Spleen (tissue), 11 donors: ENCODE measurements around the gene ANKRD13A. TPM values are rescaled to one million over a fixed set of nuclear protein-coding genes. Genes with fewer than 3 reads are reported as not detected.
"Not testable (repeated sequence)": the region's sequence is repeated elsewhere in the genome, so short reads cannot be mapped to it uniquely, and the experiment has no call there.

Experiments used
- DNase-seq: peaks from one replicate; pipeline ENCODE4 v3.0.0-alpha.2; 2020
- H3K27ac ChIP-seq, 8 donors: fragments of 200-600 bp; sonication (generic) in 7 of 8; 1 replicate in 4 of 8; 2 replicates in 4 of 8; pipeline versions ENCODE4 v1.5.0 to v1.8.0; 2016 to 2021; ENCODE audit warnings: inconsistent platforms in 4 of 8, mild to moderate bottlenecking in 4 of 8, moderate library complexity in 1 of 8
- H3K27me3 ChIP-seq, 7 donors: fragments of 200-600 bp; sonication (generic) in 6 of 7; replicated peaks in 1 of 7; 1 replicate in 4 of 7; 2 replicates in 3 of 7; pipeline versions ENCODE4 v1.5.0 to v1.8.0; 2016 to 2021; ENCODE audit warnings: inconsistent platforms in 3 of 7, mild to moderate bottlenecking in 1 of 7
- H3K36me3 ChIP-seq, 6 donors: fragments of 200-600 bp; sonication (generic) in 5 of 6; 1 replicate in 4 of 6; 2 replicates in 2 of 6; pipeline versions ENCODE4 v1.5.0 to v1.8.0; 2016 to 2021; ENCODE audit warnings: inconsistent platforms in 2 of 6
- H3K4me1 ChIP-seq, 6 donors: fragments of 200-600 bp; sonication (generic) in 5 of 6; 1 replicate in 3 of 6; 2 replicates in 3 of 6; pipeline versions ENCODE4 v1.5.0 to v1.8.0; 2016 to 2021; ENCODE audit warnings: inconsistent platforms in 3 of 6
- H3K4me3 ChIP-seq, 8 donors: fragments of 200-600 bp; sonication (generic) in 7 of 8; 1 replicate in 4 of 8; 2 replicates in 4 of 8; pipeline versions ENCODE4 v1.5.0 to v1.8.0; 2016 to 2021; ENCODE audit warnings: inconsistent platforms in 4 of 8, mild to moderate bottlenecking in 4 of 8, moderate library complexity in 2 of 8
- H3K9me3 ChIP-seq, 8 donors: fragments of 200-600 bp; sonication (generic) in 7 of 8; 1 replicate in 4 of 8; 2 replicates in 4 of 8; pipeline versions ENCODE4 v1.5.0 to v1.8.0; 2016 to 2021; ENCODE audit warnings: inconsistent platforms in 4 of 8
- CTCF ChIP-seq, 11 experiments: fragments of 200-600 bp in 7 of 11; fragments of 450-650 bp in 4 of 11; sonication (generic) in 4 of 11; IDR thresholded peaks in 8 of 11; conservative IDR thresholded peaks in 3 of 11; 1 replicate in 7 of 11; 2 replicates in 4 of 11; pipeline versions ENCODE4 v1.4.0 to v1.8.0; 2016 to 2021; ENCODE audit warnings: antibody characterized with exemption in 11 of 11, inconsistent platforms in 4 of 11, mild to moderate bottlenecking in 1 of 11
- POLR2A ChIP-seq, 3 donors: fragments of 450-650 bp; IDR thresholded peaks; one replicate each; pipeline ENCODE4 v1.5.1; 2017; ENCODE audit warnings: antibody characterized with exemption in 3 of 3, mild to moderate bottlenecking in 1 of 3
- POLR2AphosphoS5 ChIP-seq, 3 donors: sonication (generic); formaldehyde crosslinking; IDR thresholded peaks; one replicate each; pipeline ENCODE4 v1.5.1; 2017; ENCODE audit warnings: antibody characterized with exemption in 3 of 3
- WGBS, 5 donors: extraction: QIAGEN DNeasy Blood & Tissue Kit in 3 of 5; methylation state at CpG; one replicate each; pipeline versions ENCODE4 v1.1.5 to v1.1.7; 2013 to 2018; 5-methylcytosine and 5-hydroxymethylcytosine counted together
- intact Hi-C: fragments of 100-400 bp; cut with DNase I; formaldehyde crosslinking; loops from one replicate; pipeline ENCODE4 v1.15.0; 2023; ENCODE audit warnings: low total_unique reads
- polyA plus RNA-seq, 3 donors: library from polyadenylated mRNA; stranded (reverse); fragments of 200-250 nt; gene quantifications; one replicate each; pipeline ENCODE4 v1.2.1, GENCODE V29; 2013
- total RNA-seq, 7 donors: library from RNA; depleted of rRNA in 3 of 7; stranded (reverse); fragments of >200 nt in 3 of 7; fragmentation: NEBNext Ultra II Directional in 4 of 7; extraction: Animal tissue kit (Norgen Biotek cat#: 25700) in 4 of 7; gene quantifications; one replicate each; pipeline versions ENCODE4 v1.1.0 to v1.2.1, GENCODE V29; 2016 to 2021
- donor health status: healthy with polysubstance abuse.
- donor health status: DM: no; HTN: no; CAD: no; lungs with moderate emphysema.
- donor health status: DM: no; HTN: no; CAD: no.
- donor health status: Bipolar disorder and iron deficiency.
- donor health status: healthy.
- donor health status: DM: no; HTN: no; CAD: no.
- donor health status: DM: yes; HTN: yes; CAD: no.

The ANKRD13A gene
- total and polyA plus RNA-seq, 10 donors: 32.9 to 134 (median 93.7) TPM

GRCh38 chr12:110005319-110005973, 6.2 kb downstream of the ANKRD13A start:
- WGBS, 5 donors: 65 to 76% (median 70%) methylated on average over 7 of the region's 7 CpGs
- peaks cover 0 to 19% (median 0%) of the 10 kb centered on the region in 6 donors for H3K36me3 ChIP-seq
- H3K4me1 ChIP-seq: peaks cover 31 to 98% (median 80%) of the 10 kb centered on the region in 6 donors
- no peak for DNase-seq
- intact Hi-C loops: no loop called here
- no peaks in the 10 kb centered on the region for H3K27me3 ChIP-seq
- peak overlapping the region; percentile 6 to 84 (median 56) for H3K27ac ChIP-seq
- H3K9me3 ChIP-seq: peaks cover 0 to 6% (median 0%) of the 10 kb centered on the region in 8 donors
- TF ChIP-seq POLR2AphosphoS5 (IDR thresholded peaks at IDR 0.05) (no peak), CTCF (IDR thresholded peaks at IDR 0.05 in 8 of 11, conservative IDR thresholded peaks at IDR 0.05 in 3 of 11) (no peak), POLR2A (IDR thresholded peaks at IDR 0.05) (no peak)
- peak overlapping the region in 1 of 8 donors; percentile 43 for H3K4me3 ChIP-seq

GRCh38 chr12:110006115-110006514, 6.9 kb downstream of the ANKRD13A start:
- no peaks in the 10 kb centered on the region for H3K27me3 ChIP-seq
- peaks cover 0 to 6% (median 0%) of the 10 kb centered on the region in 8 donors for H3K9me3 ChIP-seq
- intact Hi-C loops: no loop called here
- DNase-seq: no peak
- TF ChIP-seq POLR2A (IDR thresholded peaks at IDR 0.05) (no peak), CTCF (IDR thresholded peaks at IDR 0.05 in 8 of 11, conservative IDR thresholded peaks at IDR 0.05 in 3 of 11) (no peak), POLR2AphosphoS5 (IDR thresholded peaks at IDR 0.05) (no peak)
- H3K27ac ChIP-seq: peak overlapping the region in 5 of 8 donors; percentile 15 to 84 (median 74)
- WGBS, 5 donors: 91 to 96% (median 95%) methylated on average over 4 of the region's 4 CpGs
- peaks cover 35 to 98% (median 80%) of the 10 kb centered on the region in 6 donors for H3K4me1 ChIP-seq
- peak overlapping the region in 1 of 8 donors; percentile 43 for H3K4me3 ChIP-seq
- peaks cover 0 to 19% (median 0%) of the 10 kb centered on the region in 6 donors for H3K36me3 ChIP-seq

- peaks cover 37 to 98% (median 80%) of the 10 kb centered on the region in 6 donors for H3K4me1 ChIP-seq
- no peak for DNase-seq
- H3K27ac ChIP-seq: peak overlapping the region in 6 of 8 donors; percentile 53 to 84 (median 62)
- H3K36me3 ChIP-seq: peaks cover 0 to 25% (median 4%) of the 10 kb centered on the region in 6 donors
- intact Hi-C loops: no loop called here
- H3K27me3 ChIP-seq: no peaks in the 10 kb centered on the region
- H3K9me3 ChIP-seq: peaks cover 0 to 6% (median 0%) of the 10 kb centered on the region in 8 donors
- peak overlapping the region in 1 of 8 donors; percentile 30 for H3K4me3 ChIP-seq
- TF ChIP-seq POLR2AphosphoS5 (IDR thresholded peaks at IDR 0.05) (no peak), POLR2A (IDR thresholded peaks at IDR 0.05) (no peak), CTCF (IDR thresholded peaks at IDR 0.05 in 8 of 11, conservative IDR thresholded peaks at IDR 0.05 in 3 of 11) (no peak)
Measured at GRCh38 chr12:110007881-110008280, 8.7 kb downstream of the ANKRD13A start.

- Histone ChIP-seq H3K4me1 (peaks cover 33 to 98% (median 76%) of the 10 kb centered on the region in 6 donors), H3K27ac (peak overlapping the region in 4 of 8 donors; percentile 54 to 84 (median 72)), H3K36me3 (peaks cover 0 to 26% (median 14%) of the 10 kb centered on the region in 6 donors), H3K4me3 (peak overlapping the region in 1 of 8 donors; percentile 24)
- H3K9me3 ChIP-seq, intact Hi-C loops, H3K27me3 ChIP-seq, DNase-seq: not testable (repeated sequence)
- WGBS, 5 donors: 77 to 87% (median 82%) methylated on average over 15 of the region's 15 CpGs
Measured at GRCh38 chr12:110008681-110009398, 9.6 kb downstream of the ANKRD13A start.
